COLO668 (cell line): Measurements from ENCODE around the gene THOC1.

Source experiments
- DNase-seq: peaks from one replicate; lab custom pipeline; 2025; ENCODE audit not compliant: unreplicated experiment; lab: John Stamatoyannopoulos, UW

Gene THOC1

GRCh38 chr18:275486-275885 lies 7.6 kb upstream of the THOC1 start:
- DNase-seq: no peak

- DNase-seq: no peak
These were observed 6.5 kb upstream of the THOC1 start for GRCh38 chr18:274313-274712.

- no peak for DNase-seq
These were observed 5.7 kb upstream of the THOC1 start for GRCh38 chr18:273525-273924.

GRCh38 chr18:272650-273049 lies 4.8 kb upstream of the THOC1 start:
- DNase-seq: no peak

GRCh38 chr18:269480-270095 lies 1.7 kb upstream of the THOC1 start:
- DNase-seq: no peak

- DNase-seq: peak; percentile 64
These were observed 513 bp downstream of the THOC1 start for GRCh38 chr18:267380-267687.

GRCh38 chr18:261398-262073 lies 6.3 kb downstream of the THOC1 start:
- DNase-seq: no peak

- no peak for DNase-seq
These were observed 7.3 kb downstream of the THOC1 start for GRCh38 chr18:260547-260946.

GRCh38 chr18:255171-255570 lies 12.7 kb downstream of the THOC1 start:
- DNase-seq: no peak

GRCh38 chr18:253121-253520 lies 14.7 kb downstream of the THOC1 start:
- DNase-seq: no peak

GRCh38 chr18:251572-251971 lies 16.3 kb downstream of the THOC1 start:
- DNase-seq: no peak

GRCh38 chr18:250685-251084 lies 17.2 kb downstream of the THOC1 start:
- no peak for DNase-seq

GRCh38 chr18:248053-248452 lies 19.8 kb downstream of the THOC1 start:
- DNase-seq: no peak

- no peak for DNase-seq
These were observed 22.5 kb downstream of the THOC1 start for GRCh38 chr18:245282-245847.

GRCh38 chr18:240175-240574 lies 27.7 kb downstream of the THOC1 start:
- no peak for DNase-seq

GRCh38 chr18:231563-231962 lies 36.3 kb downstream of the THOC1 start:
- no peak for DNase-seq

- no peak for DNase-seq
These were observed 39.3 kb downstream of the THOC1 start for GRCh38 chr18:228586-228985.

GRCh38 chr18:227902-228301 lies 39.9 kb downstream of the THOC1 start:
- DNase-seq: no peak

GRCh38 chr18:227374-227773 lies 40.5 kb downstream of the THOC1 start:
- DNase-seq: no peak

GRCh38 chr18:225745-226144 lies 42.1 kb downstream of the THOC1 start:
- no peak for DNase-seq

- DNase-seq: no peak
These were observed 47.1 kb downstream of the THOC1 start for GRCh38 chr18:220708-221107.

- no peak for DNase-seq
These were observed 50.1 kb downstream of the THOC1 start for GRCh38 chr18:217532-218336.
